HFFc6 (cell line): ENCODE data around the gene STK32C. TPM values are rescaled to one million over a fixed set of nuclear protein-coding genes. Genes with fewer than 3 reads are reported as not detected.
A peak's percentile ranks its signal among the peaks of the same experiment; 100 is the strongest.

Experiments used
- DNase-seq: peaks from one replicate; pipeline ENCODE4 v3.0.0-alpha.2; 2018
- H3K27ac Mint-ChIP-seq: 2 replicates; pipeline ENCODE4 v1.8.0; 2020; ENCODE audit warnings: mild to moderate bottlenecking, mixed read lengths
- H3K27me3 Mint-ChIP-seq: 2 replicates; pipeline ENCODE4 v1.8.0; 2021; ENCODE audit warnings: mild to moderate bottlenecking, moderate library complexity, mixed read lengths; ENCODE audit not compliant: insufficient read depth
- H3K36me3 Mint-ChIP-seq: 2 replicates; pipeline ENCODE4 v1.8.0; 2021; ENCODE audit warnings: low read depth, mixed read lengths
- H3K4me1 Mint-ChIP-seq: 2 replicates; pipeline ENCODE4 v1.8.0; 2020; ENCODE audit warnings: low read depth, mixed read lengths
- H3K4me3 Mint-ChIP-seq: 2 replicates; pipeline ENCODE4 v1.8.0; 2020; ENCODE audit warnings: mild to moderate bottlenecking, moderate library complexity, mixed read lengths
- H3K9me3 Mint-ChIP-seq: 2 replicates; pipeline ENCODE4 v1.8.0; 2020; ENCODE audit warnings: mild to moderate bottlenecking, mixed read lengths
- total RNA-seq, 6 experiments: library from RNA; stranded (reverse); fragmentation: NEBNext Ultra II Directional; extraction: Animal tissue kit (Norgen Biotek cat#: 25700); gene quantifications; 2 replicates in 1 of 6; 3 replicates in 5 of 6; pipeline ENCODE4 v1.2.3, GENCODE V29; 2021
- TF ChIP-seq, protein P1 (sequence below): fragments of 200-600 bp; sonication (generic); IDR thresholded peaks from 2 replicates; pipeline ENCODE4 v1.5.0; 2021; ENCODE audit warnings: antibody characterized with exemption, mild to moderate bottlenecking

STK32C gene
- total RNA-seq, 6 experiments from 2014 or later, result 5.5 to 8.3 (median 7.2) TPM

DNA sequence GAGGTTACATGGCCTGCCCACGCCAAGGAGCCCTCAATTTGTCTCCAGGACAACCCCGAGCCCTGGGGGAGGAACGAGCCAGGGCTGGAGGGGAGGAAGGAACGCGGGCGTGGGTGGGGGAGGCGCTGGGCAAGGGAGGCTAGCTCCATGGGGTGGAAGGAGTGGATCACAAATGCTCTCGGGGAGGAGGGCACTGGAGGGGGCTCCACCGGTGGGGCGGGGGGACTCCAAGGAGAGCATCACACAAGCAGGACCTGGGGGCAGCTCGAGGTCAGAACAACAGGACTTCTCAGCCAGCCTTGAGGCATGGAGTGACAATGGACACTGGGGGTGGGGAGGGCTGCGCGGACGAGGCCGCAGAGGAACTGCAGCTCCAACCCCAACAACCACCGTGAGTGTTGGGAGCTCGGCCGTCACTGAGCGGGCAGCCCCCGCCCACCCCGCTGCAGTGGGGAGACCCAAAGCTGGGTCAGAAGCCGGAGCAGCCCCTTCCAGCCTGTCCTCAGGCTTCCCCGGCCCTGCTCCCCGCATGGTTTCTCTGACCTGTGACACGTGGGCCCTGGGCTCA, 41.1 kb downstream of the STK32C start:
- H3K4me1 Mint-ChIP-seq, result no peaks in the 10 kb centered on the region; the same call in 1 of the 2 replicates
- peaks cover 22% of the 10 kb centered on the region for H3K27me3 Mint-ChIP-seq
- peaks cover 9% of the 10 kb centered on the region; the same call in 1 of the 2 replicates for H3K36me3 Mint-ChIP-seq
- TF ChIP-seq, protein P1, sequence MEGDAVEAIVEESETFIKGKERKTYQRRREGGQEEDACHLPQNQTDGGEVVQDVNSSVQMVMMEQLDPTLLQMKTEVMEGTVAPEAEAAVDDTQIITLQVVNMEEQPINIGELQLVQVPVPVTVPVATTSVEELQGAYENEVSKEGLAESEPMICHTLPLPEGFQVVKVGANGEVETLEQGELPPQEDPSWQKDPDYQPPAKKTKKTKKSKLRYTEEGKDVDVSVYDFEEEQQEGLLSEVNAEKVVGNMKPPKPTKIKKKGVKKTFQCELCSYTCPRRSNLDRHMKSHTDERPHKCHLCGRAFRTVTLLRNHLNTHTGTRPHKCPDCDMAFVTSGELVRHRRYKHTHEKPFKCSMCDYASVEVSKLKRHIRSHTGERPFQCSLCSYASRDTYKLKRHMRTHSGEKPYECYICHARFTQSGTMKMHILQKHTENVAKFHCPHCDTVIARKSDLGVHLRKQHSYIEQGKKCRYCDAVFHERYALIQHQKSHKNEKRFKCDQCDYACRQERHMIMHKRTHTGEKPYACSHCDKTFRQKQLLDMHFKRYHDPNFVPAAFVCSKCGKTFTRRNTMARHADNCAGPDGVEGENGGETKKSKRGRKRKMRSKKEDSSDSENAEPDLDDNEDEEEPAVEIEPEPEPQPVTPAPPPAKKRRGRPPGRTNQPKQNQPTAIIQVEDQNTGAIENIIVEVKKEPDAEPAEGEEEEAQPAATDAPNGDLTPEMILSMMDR, result no peak
- no peak overlapping the region for H3K4me3 Mint-ChIP-seq
- no peak overlapping the region for H3K27ac Mint-ChIP-seq
- no peak for DNase-seq
- H3K9me3 Mint-ChIP-seq, result peaks cover 12% of the 10 kb centered on the region

DNA sequence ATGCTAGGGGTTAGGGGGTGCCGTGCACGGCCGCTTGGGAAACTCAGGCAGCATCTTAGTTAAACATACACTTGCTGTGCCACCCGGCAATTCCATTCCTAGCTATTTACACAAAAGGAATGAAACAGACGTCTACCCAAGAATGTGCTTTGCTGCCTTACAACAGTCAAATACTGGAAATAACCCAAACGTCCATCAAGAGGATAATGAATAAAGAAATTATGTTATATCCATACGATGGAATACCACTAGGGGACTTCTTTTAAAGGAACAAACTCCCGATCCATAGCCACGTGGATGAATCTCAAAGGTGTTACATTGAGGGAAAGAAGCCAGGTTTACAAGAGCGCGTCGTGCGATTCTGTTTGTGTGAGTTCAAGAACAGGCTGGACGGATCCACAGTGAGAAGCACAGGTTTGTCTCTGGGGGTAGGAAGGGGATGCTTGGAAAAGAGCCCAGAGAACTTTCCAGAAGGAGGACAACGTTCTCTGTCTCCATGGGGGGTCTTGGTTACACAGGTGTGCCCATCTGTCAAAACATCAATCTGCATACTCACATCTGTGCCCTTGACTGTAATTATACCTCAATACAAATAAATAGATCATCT, 41.8 kb downstream of the STK32C start:
- Mint-ChIP-seq H3K4me1 (no peaks in the 10 kb centered on the region; the same call in 1 of the 2 replicates), H3K9me3 (peaks cover 12% of the 10 kb centered on the region), H3K27ac (no peak overlapping the region), H3K27me3 (peaks cover 19% of the 10 kb centered on the region), H3K36me3 (peaks cover 9% of the 10 kb centered on the region; the same call in 1 of the 2 replicates), H3K4me3 (no peak overlapping the region)
- TF ChIP-seq, protein P1, result no peak; the same call in 1 of the 2 replicates
- DNase-seq, result peak; percentile 8

DNA sequence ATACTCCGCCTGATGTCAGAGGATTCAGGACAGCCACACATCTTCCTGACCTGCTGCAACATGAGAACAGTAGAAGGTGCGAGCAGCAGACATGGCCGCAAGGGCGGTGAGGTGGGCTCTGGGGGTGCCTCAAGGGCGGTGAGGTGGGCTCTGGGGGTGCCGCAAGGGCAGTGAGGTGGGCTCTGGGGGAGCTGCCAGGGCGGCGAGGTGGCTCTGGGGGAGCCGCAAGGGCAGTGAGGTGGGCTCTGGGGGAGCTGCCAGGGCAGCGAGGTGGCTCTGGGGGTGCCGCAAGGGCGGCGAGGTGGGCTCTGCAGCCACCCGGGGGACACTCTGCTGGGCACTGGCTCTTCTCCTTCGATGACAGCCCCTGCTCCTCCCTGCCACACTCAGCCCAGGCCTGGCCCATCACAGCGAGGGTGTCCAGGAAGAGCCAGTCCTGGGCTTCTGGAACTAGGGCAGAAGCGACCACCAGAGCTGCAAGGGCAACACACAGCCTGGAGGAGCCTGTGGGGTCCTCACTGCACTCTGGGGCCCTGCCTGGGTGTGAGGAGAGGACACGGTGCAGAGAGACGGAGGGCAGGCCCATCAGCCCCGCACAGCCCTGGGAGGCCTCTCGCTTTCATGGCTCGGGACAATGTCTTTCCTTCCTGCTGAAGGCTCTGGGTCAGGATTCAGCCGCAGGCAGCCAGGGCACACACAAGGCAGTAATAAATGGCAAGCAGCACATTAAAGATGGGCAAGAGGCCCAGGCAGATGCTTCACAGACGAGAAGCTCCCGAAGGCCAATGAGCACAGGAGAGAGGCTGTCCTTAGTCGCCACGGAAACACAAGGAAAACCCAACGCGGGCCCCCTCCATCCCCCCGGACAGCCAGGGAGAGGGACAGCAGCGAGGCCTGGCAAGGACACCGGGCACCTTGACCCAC, 42.5 kb downstream of the STK32C start:
- no peak overlapping the region; the same call in 1 of the 2 replicates for H3K4me3 Mint-ChIP-seq
- no peak overlapping the region for H3K27ac Mint-ChIP-seq
- TF ChIP-seq, protein P1, result no peak
- peaks cover 9% of the 10 kb centered on the region; the same call in 1 of the 2 replicates for H3K36me3 Mint-ChIP-seq
- peaks cover 12% of the 10 kb centered on the region for H3K9me3 Mint-ChIP-seq
- no peak for DNase-seq
- H3K4me1 Mint-ChIP-seq, result no peaks in the 10 kb centered on the region; the same call in 1 of the 2 replicates
- peaks cover 17% of the 10 kb centered on the region for H3K27me3 Mint-ChIP-seq

DNA sequence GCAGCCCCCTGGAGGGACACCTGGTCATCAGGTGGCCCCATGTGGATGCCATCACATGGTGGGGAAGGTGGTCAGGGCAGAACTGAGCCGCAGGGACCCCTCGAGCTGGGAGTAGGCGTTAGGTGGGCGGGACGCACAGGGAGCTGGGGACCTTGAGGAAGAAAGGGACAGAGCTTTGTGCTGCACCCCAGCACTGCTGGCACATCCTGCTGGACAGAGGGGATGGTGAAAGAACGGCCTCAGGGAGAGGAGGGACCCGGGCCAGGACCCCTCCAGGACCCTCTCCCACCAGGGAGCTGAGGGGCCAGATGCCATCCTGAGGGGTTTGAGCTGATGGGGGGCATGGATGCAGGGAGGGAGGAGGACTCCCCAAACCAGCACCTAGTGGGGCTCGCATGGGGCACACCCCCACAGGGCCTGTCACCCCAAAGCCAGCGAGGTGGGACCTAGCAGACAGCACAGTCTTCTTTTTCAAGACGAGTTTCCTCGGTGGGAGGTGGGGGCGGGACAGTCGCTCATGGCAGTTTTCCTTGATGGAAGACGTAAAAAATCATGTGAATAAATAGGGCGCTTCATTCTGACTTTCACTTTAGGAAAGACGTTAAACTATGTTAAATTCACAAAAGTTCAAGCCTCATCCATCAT, 43.3 kb downstream of the STK32C start:
- H3K9me3 Mint-ChIP-seq, result peaks cover 12% of the 10 kb centered on the region
- H3K27ac Mint-ChIP-seq, result no peak overlapping the region
- no peak overlapping the region for H3K4me3 Mint-ChIP-seq
- peaks cover 9% of the 10 kb centered on the region; the same call in 1 of the 2 replicates for H3K36me3 Mint-ChIP-seq
- DNase-seq, result no peak
- H3K27me3 Mint-ChIP-seq, result peaks cover 19% of the 10 kb centered on the region
- no peaks in the 10 kb centered on the region; the same call in 1 of the 2 replicates for H3K4me1 Mint-ChIP-seq
- TF ChIP-seq, protein P1, result no peak

DNA sequence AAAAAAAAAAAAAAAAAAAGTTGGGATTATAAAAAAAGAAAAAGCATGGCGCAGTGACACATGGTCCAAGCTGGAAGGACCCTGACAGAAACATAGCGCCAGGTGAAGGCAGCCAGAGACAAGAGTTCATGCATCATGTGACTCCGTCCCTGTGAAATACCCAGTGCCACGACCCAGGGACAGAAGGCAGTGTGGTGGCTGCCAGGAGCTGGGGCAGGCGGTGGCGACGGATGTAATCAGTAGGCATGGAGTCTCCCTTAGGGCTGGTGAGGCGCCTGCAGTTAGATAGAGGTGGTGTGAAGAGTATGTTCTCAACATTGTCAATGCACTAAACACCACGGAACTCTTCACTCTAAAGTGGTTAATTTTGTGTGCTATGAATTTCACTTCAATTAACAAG, 43.9 kb downstream of the STK32C start:
- H3K4me1 Mint-ChIP-seq, result no peaks in the 10 kb centered on the region; the same call in 1 of the 2 replicates
- peaks cover 9% of the 10 kb centered on the region; the same call in 1 of the 2 replicates for H3K36me3 Mint-ChIP-seq
- no peak for DNase-seq
- no peak overlapping the region for H3K4me3 Mint-ChIP-seq
- H3K9me3 Mint-ChIP-seq, result peaks cover 12% of the 10 kb centered on the region
- no peak overlapping the region for H3K27ac Mint-ChIP-seq
- TF ChIP-seq, protein P1, result no peak
- peaks cover 19% of the 10 kb centered on the region for H3K27me3 Mint-ChIP-seq
